Subcutaneous preadipocyte (primary cell): ENCODE data around the gene CCDC197. TPM values are rescaled to one million over a fixed set of nuclear protein-coding genes. Genes with fewer than 3 reads are reported as not detected.

ENCODE experiments used
- small RNA-seq: library from RNA; depleted of rRNA; stranded (forward); fragments of <200 nt; gene quantifications from one replicate; pipeline ENCODE3, GENCODE V24; 2012
- total RNA-seq: library from RNA; depleted of rRNA; stranded (reverse); fragments of >200 nt; gene quantifications from 2 replicates; pipeline ENCODE4 v1.2.3, GENCODE V29; 2012

CCDC197 gene
- not detected in 2 replicates for total RNA-seq

DNA sequence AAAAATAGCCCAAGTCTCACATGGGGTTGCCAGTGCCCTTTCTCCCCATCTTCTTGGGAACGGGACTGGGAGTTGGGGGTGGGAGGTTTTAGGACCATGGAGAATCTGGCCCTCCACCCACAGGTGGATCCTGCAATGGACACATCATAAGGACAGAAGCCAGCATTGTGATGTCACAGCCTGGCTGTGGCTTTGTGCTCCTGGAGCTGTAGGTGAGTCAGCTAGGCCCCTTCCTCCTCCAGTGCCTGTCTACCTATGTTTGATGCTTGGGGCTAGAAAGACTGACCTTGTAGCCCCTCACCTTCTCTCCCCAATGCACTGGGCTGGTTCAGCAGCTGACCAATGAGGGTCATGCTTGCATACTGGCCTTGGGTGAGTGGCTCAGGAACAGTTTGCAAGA lies at the start of gene CCDC197:
TSS of gene CCDC197 (plus strand) at position 220 of the 400 bp plus-strand sequence. CDS start 831 bp downstream, outside the sequence.

DNA sequence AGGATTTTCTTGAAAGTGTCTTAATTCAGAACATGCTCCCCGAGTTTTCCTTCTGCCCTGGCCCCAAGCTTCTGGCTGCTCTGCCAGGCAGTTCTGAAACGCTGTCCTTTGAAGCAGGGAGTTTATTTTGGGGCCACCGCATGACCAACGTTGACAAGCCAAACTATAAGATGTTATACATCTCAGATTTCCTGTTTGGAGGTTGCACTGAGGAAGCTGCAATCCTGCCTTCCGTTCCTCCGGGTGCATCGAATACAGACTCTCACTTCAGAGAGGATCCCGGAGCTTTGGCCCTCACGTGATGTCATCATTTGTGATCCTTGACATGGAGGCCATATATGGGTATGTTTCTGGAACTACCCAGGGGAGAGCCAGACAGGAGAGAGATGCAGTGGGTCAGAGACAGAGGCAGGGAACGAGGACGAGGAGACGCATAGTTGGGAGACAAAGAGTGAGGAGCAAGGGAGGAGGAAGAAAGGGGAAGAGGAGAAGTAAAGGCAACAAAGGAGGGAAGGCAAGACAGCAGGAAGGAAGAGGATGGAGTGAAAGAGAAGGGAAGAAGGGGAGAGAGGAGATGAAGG lies 20.5 kb upstream of the CCDC197 start, which contains the start of gene ASB2:
TSS of gene ASB2 (minus strand) at position 94 of the 581 bp plus-strand sequence. CDS start 12,031 bp downstream, outside the sequence.

DNA sequence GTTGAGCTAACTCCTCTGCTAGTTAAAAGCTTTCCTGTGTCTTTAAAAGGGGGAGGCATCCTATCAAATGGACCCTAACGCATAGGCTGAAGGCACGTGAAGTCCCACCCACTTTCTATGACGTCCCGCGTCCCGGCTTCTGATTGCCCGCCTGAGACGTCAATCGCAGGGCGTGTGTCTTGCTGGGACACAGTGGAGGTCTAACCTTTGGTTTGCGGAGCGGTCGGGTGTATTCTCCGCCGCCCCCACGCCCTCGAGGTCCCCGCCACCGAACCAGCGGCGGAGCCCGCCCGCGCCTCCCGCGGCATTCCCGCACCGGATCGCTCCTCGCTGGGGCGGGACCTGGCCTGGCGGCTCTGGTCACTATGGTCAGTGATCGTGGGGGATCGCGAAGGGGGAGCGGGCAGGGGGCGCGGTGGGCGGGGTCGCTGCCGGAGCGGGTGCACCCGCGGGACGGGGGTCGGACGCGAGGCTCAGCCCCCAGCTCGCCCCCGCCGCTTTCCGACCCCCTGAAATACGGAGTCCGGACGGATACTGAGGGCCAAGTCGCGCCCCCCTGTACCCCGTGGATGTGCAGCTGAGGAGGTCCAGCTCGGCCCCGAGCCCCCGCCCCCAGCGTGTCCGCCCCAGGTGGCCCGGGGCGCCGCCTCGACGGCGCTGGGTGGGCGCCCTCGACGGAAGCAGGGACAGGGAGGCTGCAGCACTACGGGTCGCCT lies 29.2 kb downstream of the CCDC197 start, which contains the start of gene OTUB2:
TSS of gene OTUB2 (plus strand) at position 168 of the 716 bp plus-strand sequence. CDS start at position 366, 198 bp downstream.

Small RNA genes lying within 50 kb of the gene (small RNA-seq; reads per million reads assigned to genes)
- not detected for gene MIR4506

Other genes with a start within 250 kb of the CCDC197 start
- not detected in 2 replicates for gene PRIMA1, start 208.8 kb upstream of the CCDC197 start, total RNA-seq
- gene FAM181A, start 70.0 kb upstream of the CCDC197 start, total RNA-seq: not detected in 2 replicates
- under 0.01 TPM in 1 of 2 replicates, not detected in the other for gene ASB2, start 20.7 kb upstream of the CCDC197 start, total RNA-seq
- gene OTUB2, start 29.0 kb downstream of the CCDC197 start, total RNA-seq: 0.73 and 0.98 TPM in 2 replicates
- 91.5 and 106 TPM in 2 replicates for gene DDX24, start 83.9 kb downstream of the CCDC197 start, total RNA-seq
- gene IFI27L1, start 84.0 kb downstream of the CCDC197 start, total RNA-seq: 8.2 and 12.1 TPM in 2 replicates
- gene IFI27, start 113.4 kb downstream of the CCDC197 start, total RNA-seq: 17.2 and 29.0 TPM in 2 replicates
- 37.7 and 59.2 TPM in 2 replicates for gene IFI27L2, start 132.3 kb downstream of the CCDC197 start, total RNA-seq
- gene PPP4R4, start 177.0 kb downstream of the CCDC197 start, total RNA-seq: 0.37 and 0.39 TPM in 2 replicates